LNCAP (cell line): Measurements from ENCODE around the gene NAV1.

ENCODE experiments used
- TF ChIP-seq, protein P1 (sequence below): fragments of 450-650 bp; IDR thresholded peaks from 2 replicates; pipeline ENCODE4 v1.5.1; 2017; ENCODE audit warnings: mild to moderate bottlenecking

The NAV1 gene

GRCh38 chr1:201563406-201563780 lies 24.5 kb downstream of the NAV1 start:
- TF ChIP-seq, protein P1, sequence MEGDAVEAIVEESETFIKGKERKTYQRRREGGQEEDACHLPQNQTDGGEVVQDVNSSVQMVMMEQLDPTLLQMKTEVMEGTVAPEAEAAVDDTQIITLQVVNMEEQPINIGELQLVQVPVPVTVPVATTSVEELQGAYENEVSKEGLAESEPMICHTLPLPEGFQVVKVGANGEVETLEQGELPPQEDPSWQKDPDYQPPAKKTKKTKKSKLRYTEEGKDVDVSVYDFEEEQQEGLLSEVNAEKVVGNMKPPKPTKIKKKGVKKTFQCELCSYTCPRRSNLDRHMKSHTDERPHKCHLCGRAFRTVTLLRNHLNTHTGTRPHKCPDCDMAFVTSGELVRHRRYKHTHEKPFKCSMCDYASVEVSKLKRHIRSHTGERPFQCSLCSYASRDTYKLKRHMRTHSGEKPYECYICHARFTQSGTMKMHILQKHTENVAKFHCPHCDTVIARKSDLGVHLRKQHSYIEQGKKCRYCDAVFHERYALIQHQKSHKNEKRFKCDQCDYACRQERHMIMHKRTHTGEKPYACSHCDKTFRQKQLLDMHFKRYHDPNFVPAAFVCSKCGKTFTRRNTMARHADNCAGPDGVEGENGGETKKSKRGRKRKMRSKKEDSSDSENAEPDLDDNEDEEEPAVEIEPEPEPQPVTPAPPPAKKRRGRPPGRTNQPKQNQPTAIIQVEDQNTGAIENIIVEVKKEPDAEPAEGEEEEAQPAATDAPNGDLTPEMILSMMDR = no peak

DNA sequence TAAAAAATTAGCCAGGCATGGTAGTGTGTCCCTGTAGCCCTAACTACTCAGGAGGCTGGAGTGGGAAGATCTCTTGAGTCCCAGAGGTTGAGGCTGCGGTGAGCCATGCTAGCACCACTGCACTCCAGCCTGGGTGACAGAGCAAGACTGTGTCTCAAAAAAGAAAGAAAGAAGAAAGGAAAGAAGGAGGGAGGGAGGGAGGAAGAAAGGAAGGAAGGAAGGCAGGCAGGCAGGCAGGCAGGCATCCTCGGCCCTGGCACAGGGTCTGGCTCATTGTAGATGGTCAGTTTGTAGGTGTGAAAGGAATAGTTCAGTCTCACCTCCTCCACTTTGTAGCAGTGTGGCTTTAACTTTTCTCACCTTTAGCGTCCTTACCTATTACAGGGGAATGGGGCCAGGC lies 25.0 kb downstream of the NAV1 start:
- TF ChIP-seq, protein P1 = no peak

- TF ChIP-seq, protein P1 = no peak
Measured at GRCh38 chr1:201565024-201565730, 26.2 kb downstream of the NAV1 start.

DNA sequence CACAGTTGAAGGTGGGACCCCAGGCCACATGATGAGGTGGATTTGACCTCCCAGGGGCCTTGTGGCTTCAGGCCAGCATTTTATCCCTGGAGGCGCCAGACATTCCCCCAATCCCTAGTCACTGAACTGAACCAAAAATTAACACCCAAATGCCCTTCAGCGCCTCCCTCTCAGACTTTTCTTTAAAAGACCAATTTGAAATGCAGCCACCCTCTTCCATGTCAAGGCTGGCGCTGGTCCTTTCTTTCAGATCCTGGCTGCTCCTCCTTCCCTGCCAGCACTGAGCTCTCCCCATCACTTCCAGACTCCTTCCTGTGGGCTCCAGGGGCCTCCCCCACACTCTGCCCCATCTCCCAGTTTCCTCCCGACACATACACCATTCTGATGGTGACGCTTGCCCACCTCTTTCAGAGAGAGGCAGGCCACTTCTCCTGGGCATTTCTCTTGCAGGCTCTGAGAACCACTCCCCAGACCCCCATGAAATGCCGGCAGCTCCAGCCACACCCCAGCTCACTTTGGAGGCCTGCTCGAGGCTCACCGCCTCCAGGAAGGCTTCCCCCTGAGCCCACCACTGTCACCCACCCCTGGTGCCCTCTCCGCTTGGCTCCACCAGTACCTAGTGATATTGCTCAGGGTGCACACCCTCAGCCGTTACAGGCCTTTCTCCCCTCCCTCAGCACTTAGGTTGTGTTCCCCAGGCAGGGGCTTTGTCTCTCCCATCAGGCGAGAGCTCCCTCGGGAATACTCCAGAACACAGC lies 27.0 kb downstream of the NAV1 start:
- TF ChIP-seq, protein P1 = no peak

DNA sequence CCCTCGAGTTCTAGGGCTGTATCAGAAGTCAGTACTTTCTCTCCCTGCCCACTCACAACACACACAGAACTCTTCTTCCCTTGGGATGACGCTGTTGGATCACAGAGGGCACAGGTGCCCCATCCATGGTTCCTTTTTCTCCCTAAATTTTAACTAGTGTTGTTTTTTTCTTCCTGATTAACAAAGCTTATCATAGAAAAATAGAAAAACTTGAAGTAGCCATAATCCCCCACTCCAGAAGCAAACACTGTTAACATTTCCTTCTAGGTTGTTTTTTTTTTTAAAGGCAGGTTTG lies 27.5 kb downstream of the NAV1 start:
- TF ChIP-seq, protein P1 = no peak

GRCh38 chr1:201566933-201567801 lies 28.2 kb downstream of the NAV1 start:
- TF ChIP-seq, protein P1 = no peak

- TF ChIP-seq, protein P1 = no peak
Measured at GRCh38 chr1:201568265-201568664, 29.3 kb downstream of the NAV1 start.
